DOHH2 (cell line): ENCODE results near the gene RNF145.

Experiments
- EZH2phosphoT487 ChIP-seq: fragments of 200-600 bp; sonication (generic); IDR thresholded peaks from 2 replicates; pipeline ENCODE4 v1.6.1; 2017; ENCODE audit warnings: borderline replicate concordance, mild to moderate bottlenecking, antibody characterized with exemption, low read length, moderate library complexity, mixed read lengths
- TF ChIP-seq, protein P1 (sequence below): fragments of 200-600 bp; sonication (generic); IDR thresholded peaks from one replicate; pipeline ENCODE4 v1.5.1; 2014; ENCODE audit warnings: antibody characterized with exemption, mild to moderate bottlenecking, low read depth, low read length; ENCODE audit not compliant: poor library complexity, severe bottlenecking

DNA sequence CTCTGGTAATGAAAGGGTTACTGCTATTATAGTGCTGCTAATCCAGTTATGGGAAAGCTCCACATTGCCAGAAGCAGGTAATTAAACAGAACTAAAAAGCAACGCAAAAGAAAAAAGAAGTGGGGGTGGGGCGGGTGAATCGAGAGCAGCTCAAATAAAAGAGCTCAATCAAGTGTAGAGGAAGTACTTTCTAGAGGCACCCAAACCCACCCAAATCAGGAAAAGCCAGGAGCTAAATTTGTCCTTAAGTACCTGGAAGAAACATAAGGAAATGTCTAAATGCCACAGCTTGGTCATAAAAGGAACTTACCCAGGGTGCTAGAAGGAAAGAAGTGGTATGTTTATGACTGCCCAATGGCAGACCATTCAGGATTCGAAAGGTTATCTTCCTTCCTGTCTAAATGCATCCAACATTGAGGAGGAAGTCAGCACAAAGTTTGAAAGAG is 2.4 kb upstream of the RNF145 start:
- TF ChIP-seq, protein P1, sequence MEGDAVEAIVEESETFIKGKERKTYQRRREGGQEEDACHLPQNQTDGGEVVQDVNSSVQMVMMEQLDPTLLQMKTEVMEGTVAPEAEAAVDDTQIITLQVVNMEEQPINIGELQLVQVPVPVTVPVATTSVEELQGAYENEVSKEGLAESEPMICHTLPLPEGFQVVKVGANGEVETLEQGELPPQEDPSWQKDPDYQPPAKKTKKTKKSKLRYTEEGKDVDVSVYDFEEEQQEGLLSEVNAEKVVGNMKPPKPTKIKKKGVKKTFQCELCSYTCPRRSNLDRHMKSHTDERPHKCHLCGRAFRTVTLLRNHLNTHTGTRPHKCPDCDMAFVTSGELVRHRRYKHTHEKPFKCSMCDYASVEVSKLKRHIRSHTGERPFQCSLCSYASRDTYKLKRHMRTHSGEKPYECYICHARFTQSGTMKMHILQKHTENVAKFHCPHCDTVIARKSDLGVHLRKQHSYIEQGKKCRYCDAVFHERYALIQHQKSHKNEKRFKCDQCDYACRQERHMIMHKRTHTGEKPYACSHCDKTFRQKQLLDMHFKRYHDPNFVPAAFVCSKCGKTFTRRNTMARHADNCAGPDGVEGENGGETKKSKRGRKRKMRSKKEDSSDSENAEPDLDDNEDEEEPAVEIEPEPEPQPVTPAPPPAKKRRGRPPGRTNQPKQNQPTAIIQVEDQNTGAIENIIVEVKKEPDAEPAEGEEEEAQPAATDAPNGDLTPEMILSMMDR, result no peak
- TF ChIP-seq EZH2phosphoT487, result no peak
